GM20431 (cell line): ENCODE measurements around the gene ADGRD2.

Experiments used
- in situ Hi-C: fragments of 300-500 bp; cut with MseI, MboI; formaldehyde crosslinking; loops from one replicate; pipeline ENCODE4 v1.15.0; 2020; ENCODE audit warnings: low sequenced_read_pairs; ENCODE audit not compliant: unreplicated experiment

Gene ADGRD2

DNA sequence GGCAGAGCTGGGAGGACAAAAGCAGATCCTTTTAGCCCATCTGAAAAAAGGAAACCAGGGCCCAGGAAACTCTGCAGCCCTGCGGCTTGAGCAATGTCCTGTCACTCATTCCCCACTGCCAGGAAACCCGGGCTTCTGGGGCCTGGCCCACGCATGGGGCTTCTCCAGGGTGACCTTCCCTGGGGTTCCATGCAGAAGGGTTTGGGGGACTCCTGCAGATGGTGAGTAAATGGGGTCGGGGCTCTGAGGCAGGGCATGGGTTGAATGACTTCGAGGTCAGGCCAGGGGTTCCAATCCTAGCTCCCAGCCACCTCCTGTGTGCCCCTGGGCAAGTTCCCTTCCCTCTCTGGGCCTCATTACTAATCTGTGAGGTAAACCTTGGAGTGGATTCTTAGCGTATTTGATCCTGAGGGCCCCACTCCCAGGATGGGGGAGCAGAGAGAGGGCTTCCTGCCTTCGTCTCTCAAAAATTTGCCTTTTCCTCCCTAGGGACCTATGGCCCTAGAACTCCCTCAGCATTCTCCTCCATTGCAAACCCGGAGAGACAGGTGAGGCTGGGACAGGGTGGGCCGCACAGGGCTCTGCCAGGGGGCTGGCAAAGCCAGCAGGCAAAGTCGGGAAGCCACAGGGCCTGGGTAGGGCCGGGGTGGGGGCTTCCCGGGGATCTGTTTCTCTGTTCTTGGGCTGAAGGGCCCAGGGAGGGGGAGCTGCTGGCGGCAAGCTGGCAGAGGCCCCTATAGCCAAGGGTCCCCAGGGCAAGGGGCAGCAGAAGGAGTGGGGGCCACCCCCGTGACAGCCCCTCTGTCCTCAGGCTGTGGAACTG, 25.8 kb downstream of the ADGRD2 start:
- in situ Hi-C loops = no loop called here

DNA sequence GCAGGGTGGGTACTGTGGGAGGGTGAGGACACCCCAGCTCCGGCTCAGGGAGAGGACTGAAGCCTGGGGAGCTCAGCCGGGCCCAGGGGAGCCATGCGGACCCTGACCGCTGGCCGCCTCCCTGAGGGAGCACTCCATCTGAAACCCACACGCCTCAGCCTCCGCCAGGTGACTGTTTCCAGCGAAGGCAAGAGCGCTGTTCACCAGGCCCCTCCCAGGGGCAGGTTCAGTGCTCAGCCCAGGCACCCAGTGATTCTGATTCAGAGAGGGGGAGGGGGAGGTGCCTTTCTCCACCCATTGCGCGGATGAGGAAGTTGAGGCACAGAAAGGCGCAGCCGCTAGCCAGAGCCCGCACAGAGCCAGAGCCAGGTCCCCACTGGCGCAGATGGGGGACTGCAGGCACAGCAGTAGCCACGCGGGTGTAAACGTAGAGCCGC, 27.0 kb downstream of the ADGRD2 start:
- in situ Hi-C loops = no loop called here

DNA sequence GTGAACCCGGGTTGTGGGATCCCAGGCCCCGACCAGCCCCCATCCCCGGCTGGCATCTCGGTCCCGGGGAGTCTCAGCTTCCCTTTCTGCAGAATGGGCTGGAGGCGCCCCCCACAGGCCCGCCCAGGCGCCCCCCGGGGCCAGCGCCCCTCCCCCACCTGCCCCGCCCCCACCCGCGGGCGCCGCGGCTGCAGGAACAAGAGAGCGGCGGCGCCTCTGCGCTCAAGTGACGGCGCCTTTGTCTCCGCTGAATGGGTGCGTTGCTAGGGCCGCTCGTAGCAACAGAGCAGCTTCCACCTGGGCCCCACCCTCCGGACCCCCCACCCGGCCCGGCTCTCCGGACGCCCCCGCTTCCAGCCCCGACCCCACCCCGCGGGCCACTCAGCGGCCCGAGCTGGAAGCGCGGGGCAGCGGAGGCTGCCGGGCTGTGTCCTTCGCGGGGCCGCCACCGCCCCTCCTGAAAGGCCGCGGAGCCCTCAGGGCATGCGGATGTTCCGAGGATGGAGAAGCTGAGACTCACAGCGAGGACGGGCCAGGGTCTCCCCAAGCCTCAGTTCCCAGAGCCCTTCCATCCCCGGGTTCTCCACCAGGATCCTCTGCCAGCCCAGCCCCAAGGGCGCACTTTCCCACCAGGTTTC, 27.5 kb downstream of the ADGRD2 start:
- in situ Hi-C loops = no loop called here

- in situ Hi-C loops = no loop called here
Measured at GRCh38 chr9:124478354-124478753, 28.1 kb downstream of the ADGRD2 start.

- in situ Hi-C loops = no loop called here
Measured at GRCh38 chr9:124479371-124479770, 29.1 kb downstream of the ADGRD2 start.

GRCh38 chr9:124479947-124480620, 29.8 kb downstream of the ADGRD2 start:
- in situ Hi-C loops = no loop called here

DNA sequence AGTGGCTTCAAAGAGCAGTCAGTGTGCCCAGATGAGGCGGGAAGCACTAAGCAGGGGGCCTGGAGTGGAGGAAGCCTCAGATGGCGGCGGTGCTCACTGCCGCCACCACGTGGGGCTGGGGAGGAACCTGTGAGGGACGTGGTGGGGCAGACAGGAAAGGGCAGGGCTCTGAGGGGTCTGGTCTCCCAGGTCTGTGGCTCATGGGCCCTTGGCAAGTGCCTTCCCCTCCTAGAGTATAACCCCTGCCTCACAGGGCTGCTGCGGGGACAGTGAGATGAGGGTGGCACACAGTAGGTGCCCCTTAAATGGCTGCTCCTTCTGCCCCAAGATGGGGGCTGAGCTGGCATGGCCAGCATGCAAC, 30.4 kb downstream of the ADGRD2 start:
- in situ Hi-C loops = no loop called here

- in situ Hi-C loops = no loop called here
Measured at GRCh38 chr9:124481115-124481514, 30.9 kb downstream of the ADGRD2 start.

- in situ Hi-C loops = no loop called here
Measured at GRCh38 chr9:124482431-124483031, 32.3 kb downstream of the ADGRD2 start.

DNA sequence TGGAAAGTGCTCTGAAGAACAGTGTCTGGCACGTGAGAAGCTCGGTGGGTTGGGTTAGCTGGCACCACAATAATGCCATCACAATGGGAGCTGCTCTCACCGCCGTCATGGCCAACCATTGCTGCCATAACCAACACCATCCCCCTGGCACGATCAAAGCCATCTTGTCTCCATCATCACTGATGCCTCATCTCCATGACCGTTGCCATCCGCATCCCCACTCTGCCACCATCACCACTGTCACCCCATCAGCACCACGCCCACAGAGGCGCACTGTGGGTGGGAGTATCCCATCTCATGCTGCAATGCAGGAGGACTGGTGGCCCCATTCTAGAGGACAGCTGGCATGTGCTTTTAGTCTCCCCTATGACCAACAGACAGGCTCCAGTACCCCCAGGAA, 33.2 kb downstream of the ADGRD2 start:
- in situ Hi-C loops = no loop called here

DNA sequence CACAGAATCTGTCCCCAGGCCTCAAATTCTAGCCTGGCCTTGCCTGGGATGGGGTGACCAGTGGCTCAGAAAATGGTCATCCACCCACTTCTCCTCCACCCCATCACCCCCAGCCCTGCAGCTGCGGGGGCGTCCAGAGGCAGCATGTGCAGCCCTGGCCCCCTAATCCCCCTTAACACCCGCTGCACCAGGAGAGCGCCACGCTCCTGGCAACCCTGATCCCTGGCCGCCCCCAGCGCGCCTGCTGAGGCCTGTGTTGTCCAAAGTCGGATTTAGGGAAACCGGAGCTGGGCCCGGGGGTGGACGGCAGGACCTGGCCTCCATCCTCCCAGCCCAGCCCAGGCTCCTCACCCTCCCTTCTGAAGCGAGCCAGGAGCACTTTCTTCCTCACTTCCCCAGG, 35.0 kb downstream of the ADGRD2 start:
- in situ Hi-C loops = no loop called here

GRCh38 chr9:124485936-124486335, 35.7 kb downstream of the ADGRD2 start:
- in situ Hi-C loops = no loop called here

GRCh38 chr9:124486778-124487259, 36.6 kb downstream of the ADGRD2 start:
- in situ Hi-C loops = no loop called here

- in situ Hi-C loops = no loop called here
Measured at GRCh38 chr9:124487260-124488182, 37.3 kb downstream of the ADGRD2 start.

GRCh38 chr9:124488641-124489210, 38.5 kb downstream of the ADGRD2 start:
- in situ Hi-C loops = no loop called here

- in situ Hi-C loops = no loop called here
Measured at GRCh38 chr9:124489222-124489621, 39.0 kb downstream of the ADGRD2 start.

DNA sequence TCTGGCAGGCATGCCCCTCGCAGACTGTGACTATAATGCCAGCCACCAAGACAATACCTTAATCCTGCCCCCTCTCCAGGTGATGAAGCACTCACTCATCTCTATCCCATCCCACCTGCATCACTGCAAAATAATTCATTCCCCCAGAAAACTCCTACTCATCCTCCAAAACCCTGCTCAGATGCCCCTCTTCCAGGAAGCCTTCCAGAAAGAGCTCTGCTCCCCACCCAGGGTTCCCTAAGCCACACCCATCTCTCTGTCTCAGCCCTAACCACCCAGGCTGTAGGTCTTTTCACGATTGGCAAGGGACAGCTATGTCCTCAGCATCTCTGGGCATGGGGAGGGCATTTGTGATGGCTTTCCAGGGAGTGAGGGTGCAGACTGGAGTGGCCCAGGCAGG, 39.8 kb downstream of the ADGRD2 start:
- in situ Hi-C loops = no loop called here

- in situ Hi-C loops = no loop called here
Measured at GRCh38 chr9:124491049-124491975, 41.1 kb downstream of the ADGRD2 start.
